H9 (cell line): Measurements from ENCODE around the gene TBC1D4. TPM values are rescaled to one million over a fixed set of nuclear protein-coding genes. Genes with fewer than 3 reads are reported as not detected.

Experiments used
- DNase-seq: peaks from one replicate; pipeline ENCODE4 v3.0.0-alpha.2; 2017
- H2AFZ ChIP-seq: one replicate; pipeline ENCODE4 v1.6.1; 2013; ENCODE audit warnings: mild to moderate bottlenecking, low read length, control low read depth, moderate library complexity
- H2AK5ac ChIP-seq: 2 replicates; pipeline ENCODE4 v1.6.1; 2013; ENCODE audit warnings: low read length, control low read depth, mixed read lengths; ENCODE audit not compliant: insufficient read length
- H2BK120ac ChIP-seq: one replicate; pipeline ENCODE4 v1.6.1; 2013; ENCODE audit warnings: low read depth, mild to moderate bottlenecking, low read length, control low read depth, inconsistent platforms; ENCODE audit not compliant: poor library complexity, severe bottlenecking
- H2BK12ac ChIP-seq: 2 replicates; pipeline ENCODE4 v1.6.1; 2013; ENCODE audit warnings: low read length, control low read depth, mixed read lengths, low read depth; ENCODE audit not compliant: insufficient read length
- H2BK15ac ChIP-seq: 2 replicates; pipeline ENCODE4 v1.6.1; 2013; ENCODE audit warnings: low read depth, low read length, control low read depth
- H2BK20ac ChIP-seq: one replicate; pipeline ENCODE4 v1.6.1; 2013; ENCODE audit warnings: low read depth, mild to moderate bottlenecking, low read length, control low read depth, inconsistent platforms; ENCODE audit not compliant: poor library complexity, severe bottlenecking
- H2BK5ac ChIP-seq: 2 replicates; pipeline ENCODE4 v1.6.1; 2013; ENCODE audit warnings: low read length, control low read depth, mixed read lengths; ENCODE audit not compliant: insufficient read length
- H3K14ac ChIP-seq: 2 replicates; pipeline ENCODE4 v1.6.1; 2013; ENCODE audit warnings: low read length, control low read depth; ENCODE audit not compliant: insufficient read depth
- H3K18ac ChIP-seq: 2 replicates; pipeline ENCODE4 v1.6.1; 2013; ENCODE audit warnings: low read depth, mild to moderate bottlenecking, mixed read lengths, low read length, control low read depth; ENCODE audit not compliant: insufficient read length
- H3K23ac ChIP-seq: 2 replicates; pipeline ENCODE4 v1.6.1; 2013; ENCODE audit warnings: low read length, control low read depth, mixed read lengths, low read depth; ENCODE audit not compliant: insufficient read length
- H3K23me2 ChIP-seq: 2 replicates; pipeline ENCODE4 v1.6.1; 2013; ENCODE audit warnings: low read depth, mild to moderate bottlenecking, mixed read lengths, low read length, control low read depth; ENCODE audit not compliant: insufficient read length, poor library complexity, severe bottlenecking
- H3K27ac ChIP-seq: 2 replicates; pipeline ENCODE4 v1.5.1; 2013; ENCODE audit warnings: low read length, control low read depth, mixed read lengths, low read depth; ENCODE audit not compliant: insufficient read length
- H3K27me3 ChIP-seq: 2 replicates; pipeline ENCODE4 v1.6.1; 2013; ENCODE audit warnings: low read length, control low read depth, inconsistent platforms; ENCODE audit not compliant: insufficient read depth
- H3K4ac ChIP-seq: 2 replicates; pipeline ENCODE4 v1.6.1; 2013; ENCODE audit warnings: low read depth, mild to moderate bottlenecking, control low read depth, inconsistent platforms, low read length, moderate library complexity
- H3K4me1 ChIP-seq: 2 replicates; pipeline ENCODE4 v1.6.1; 2013; ENCODE audit warnings: low read length, control low read depth, inconsistent platforms; ENCODE audit not compliant: insufficient read depth
- H3K4me2 ChIP-seq: 2 replicates; pipeline ENCODE4 v1.6.1; 2013; ENCODE audit warnings: low read length, control low read depth, mixed read lengths; ENCODE audit not compliant: insufficient read length, insufficient read depth
- H3K56ac ChIP-seq: 2 replicates; pipeline ENCODE4 v1.6.1; 2013; ENCODE audit warnings: low read depth, mild to moderate bottlenecking, mixed read lengths, low read length, control low read depth; ENCODE audit not compliant: insufficient read length
- H3K79me1 ChIP-seq: 2 replicates; pipeline ENCODE4 v1.6.1; 2013; ENCODE audit warnings: low read depth, mild to moderate bottlenecking, moderate library complexity, low read length, control low read depth, inconsistent platforms; ENCODE audit not compliant: insufficient read depth, poor library complexity, severe bottlenecking
- H3K79me2 ChIP-seq: 2 replicates; pipeline ENCODE4 v1.6.1; 2013; ENCODE audit warnings: low read length, control low read depth, inconsistent platforms; ENCODE audit not compliant: insufficient read depth
- H3K9ac ChIP-seq: 2 replicates; pipeline ENCODE4 v1.6.1; 2013; ENCODE audit warnings: low read length, control low read depth, mixed read lengths; ENCODE audit not compliant: insufficient read length; ENCODE audit errors: extremely low read depth
- H3K9me3 ChIP-seq: one replicate; pipeline ENCODE4 v1.6.1; 2013; ENCODE audit warnings: low read depth, low read length, inconsistent platforms; ENCODE audit not compliant: control insufficient read depth
- H3T11ph ChIP-seq: one replicate; pipeline ENCODE4 v1.6.1; 2013; ENCODE audit warnings: mild to moderate bottlenecking, low read length, control low read depth, inconsistent platforms
- H4K20me1 ChIP-seq: one replicate; pipeline ENCODE4 v1.6.1; 2013; ENCODE audit not compliant: control insufficient read depth, insufficient read length, insufficient read depth
- H4K5ac ChIP-seq: 2 replicates; pipeline ENCODE4 v1.6.1; 2013; ENCODE audit warnings: low read depth, mild to moderate bottlenecking, mixed read lengths, low read length, control low read depth; ENCODE audit not compliant: insufficient read length
- H4K8ac ChIP-seq: replicated peaks from 2 replicates; pipeline ENCODE4 v1.6.1; 2013; ENCODE audit warnings: low read length, control low read depth, mixed read lengths, low read depth; ENCODE audit not compliant: insufficient read length
- H4K91ac ChIP-seq: 2 replicates; pipeline ENCODE4 v1.6.1; 2013; ENCODE audit warnings: low read depth, mild to moderate bottlenecking, moderate library complexity, mixed read lengths, low read length, control low read depth; ENCODE audit not compliant: insufficient read length
- H3K27ac Mint-ChIP-seq, 3 experiments: 2 replicates in 2 of 3; 3 replicates in 1 of 3; pipeline ENCODE4 v1.8.0; 2020 to 2021; ENCODE audit warnings: mixed read lengths in 3 of 3, mild to moderate bottlenecking in 1 of 3, moderate library complexity in 1 of 3
- H3K27me3 Mint-ChIP-seq: 2 replicates; pipeline ENCODE4 v1.8.0; 2021; ENCODE audit warnings: low read depth, mild to moderate bottlenecking, moderate library complexity, mixed read lengths
- H3K36me3 Mint-ChIP-seq, 3 experiments: 2 replicates in 2 of 3; 3 replicates in 1 of 3; pipeline ENCODE4 v1.8.0; 2020 to 2021; ENCODE audit warnings: low read depth in 3 of 3, mixed read lengths in 3 of 3; ENCODE audit not compliant: insufficient read depth in 1 of 3
- H3K4me1 Mint-ChIP-seq, 2 experiments: 2 replicates each; pipeline ENCODE4 v1.8.0; 2020; ENCODE audit warnings: mixed read lengths in 2 of 2
- H3K4me3 Mint-ChIP-seq, 2 experiments: 2 replicates in 1 of 2; 3 replicates in 1 of 2; pipeline ENCODE4 v1.8.0; 2020 to 2021; ENCODE audit warnings: mild to moderate bottlenecking in 2 of 2, mixed read lengths in 2 of 2, moderate library complexity in 1 of 2
- H3K9me3 Mint-ChIP-seq, 2 experiments: 2 replicates in 1 of 2; 3 replicates in 1 of 2; pipeline ENCODE4 v1.8.0; 2020; ENCODE audit warnings: mild to moderate bottlenecking in 2 of 2, mixed read lengths in 2 of 2, moderate library complexity in 1 of 2
- WGBS: extraction: QIAGEN DNeasy Blood & Tissue Kit; methylation state at CpG from one replicate; pipeline ENCODE4 v1.1.7; 2013; ENCODE audit warnings: missing lambda C conversion rate, low lambda C conversion rate, mixed read lengths; ENCODE audit not compliant: insufficient read length; ENCODE audit errors: extremely low coverage; 5-methylcytosine and 5-hydroxymethylcytosine counted together
- total RNA-seq: library from RNA; stranded (reverse); gene quantifications from 2 replicates; pipeline ENCODE4 v1.2.1, GENCODE V29; 2021
- TF ChIP-seq, protein P1 (sequence below): fragments of 200-600 bp; sonication (generic); conservative IDR thresholded peaks from 3 replicates; pipeline ENCODE4 v1.8.0; 2021; ENCODE audit warnings: antibody characterized with exemption, mild to moderate bottlenecking

The TBC1D4 gene
- total RNA-seq, 1 experiment from 2014 or later = 10.5 TPM

- H3K9me3 Mint-ChIP-seq = no peaks in the 10 kb centered on the region
- no peak overlapping the region for H2BK5ac ChIP-seq
- H3K56ac ChIP-seq = no peak overlapping the region
- H3K27me3 ChIP-seq = no peaks in the 10 kb centered on the region
- DNase-seq = no peak
- no peak overlapping the region for H4K8ac ChIP-seq
- H3K79me2 ChIP-seq = no peaks in the 10 kb centered on the region
- H3K4ac ChIP-seq = no peak overlapping the region
- H3K4me2 ChIP-seq = no peak overlapping the region
- H4K5ac ChIP-seq = no peak overlapping the region
- no peak overlapping the region for H3K18ac ChIP-seq
- H3K23me2 ChIP-seq = no peaks in the 10 kb centered on the region
- H2AFZ ChIP-seq = no peak overlapping the region
- H3K4me3 Mint-ChIP-seq = no peak overlapping the region
- no peaks in the 10 kb centered on the region for H3K27me3 Mint-ChIP-seq
- TF ChIP-seq, protein P1, sequence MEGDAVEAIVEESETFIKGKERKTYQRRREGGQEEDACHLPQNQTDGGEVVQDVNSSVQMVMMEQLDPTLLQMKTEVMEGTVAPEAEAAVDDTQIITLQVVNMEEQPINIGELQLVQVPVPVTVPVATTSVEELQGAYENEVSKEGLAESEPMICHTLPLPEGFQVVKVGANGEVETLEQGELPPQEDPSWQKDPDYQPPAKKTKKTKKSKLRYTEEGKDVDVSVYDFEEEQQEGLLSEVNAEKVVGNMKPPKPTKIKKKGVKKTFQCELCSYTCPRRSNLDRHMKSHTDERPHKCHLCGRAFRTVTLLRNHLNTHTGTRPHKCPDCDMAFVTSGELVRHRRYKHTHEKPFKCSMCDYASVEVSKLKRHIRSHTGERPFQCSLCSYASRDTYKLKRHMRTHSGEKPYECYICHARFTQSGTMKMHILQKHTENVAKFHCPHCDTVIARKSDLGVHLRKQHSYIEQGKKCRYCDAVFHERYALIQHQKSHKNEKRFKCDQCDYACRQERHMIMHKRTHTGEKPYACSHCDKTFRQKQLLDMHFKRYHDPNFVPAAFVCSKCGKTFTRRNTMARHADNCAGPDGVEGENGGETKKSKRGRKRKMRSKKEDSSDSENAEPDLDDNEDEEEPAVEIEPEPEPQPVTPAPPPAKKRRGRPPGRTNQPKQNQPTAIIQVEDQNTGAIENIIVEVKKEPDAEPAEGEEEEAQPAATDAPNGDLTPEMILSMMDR = no peak
- H3K9me3 ChIP-seq = no peaks in the 10 kb centered on the region
- no peak overlapping the region for H3K27ac Mint-ChIP-seq
- no peak overlapping the region for H3K23ac ChIP-seq
- no peak overlapping the region for H3K14ac ChIP-seq
- H4K20me1 ChIP-seq = no peaks in the 10 kb centered on the region
- H3K36me3 Mint-ChIP-seq = peaks cover 0 to 4% (median 3%) of the 10 kb centered on the region in 3 experiments; a peak in 4 of 7 replicates
- H2BK15ac ChIP-seq = no peak overlapping the region
- H2AK5ac ChIP-seq = no peak overlapping the region
- H2BK12ac ChIP-seq = no peak overlapping the region
- H4K91ac ChIP-seq = no peak overlapping the region
- no CpG with 5 or more reads among the region's 1 CpG for WGBS
- H2BK120ac ChIP-seq = no peak overlapping the region
- H2BK20ac ChIP-seq = no peak overlapping the region
- H3K79me1 ChIP-seq = no peaks in the 10 kb centered on the region
- H3K27ac ChIP-seq = no peak overlapping the region
- no peaks in the 10 kb centered on the region for H3K4me1 ChIP-seq
- no peak overlapping the region for H3K9ac ChIP-seq
- no peak overlapping the region for H3T11ph ChIP-seq
- peaks cover 6 to 11% of the 10 kb centered on the region in 2 experiments for H3K4me1 Mint-ChIP-seq
Measured at GRCh38 chr13:75324413-75324940, 157.5 kb downstream of the TBC1D4 start.
